DLD1 (cell line): ENCODE measurements around the gene KRT81.

Experiments
- in situ Hi-C: cut with HindIII; loops from 2 replicates; pipeline ENCODE4 v1.10.0; 2017; ENCODE audit warnings: low sequenced_read_pairs

The KRT81 gene

DNA sequence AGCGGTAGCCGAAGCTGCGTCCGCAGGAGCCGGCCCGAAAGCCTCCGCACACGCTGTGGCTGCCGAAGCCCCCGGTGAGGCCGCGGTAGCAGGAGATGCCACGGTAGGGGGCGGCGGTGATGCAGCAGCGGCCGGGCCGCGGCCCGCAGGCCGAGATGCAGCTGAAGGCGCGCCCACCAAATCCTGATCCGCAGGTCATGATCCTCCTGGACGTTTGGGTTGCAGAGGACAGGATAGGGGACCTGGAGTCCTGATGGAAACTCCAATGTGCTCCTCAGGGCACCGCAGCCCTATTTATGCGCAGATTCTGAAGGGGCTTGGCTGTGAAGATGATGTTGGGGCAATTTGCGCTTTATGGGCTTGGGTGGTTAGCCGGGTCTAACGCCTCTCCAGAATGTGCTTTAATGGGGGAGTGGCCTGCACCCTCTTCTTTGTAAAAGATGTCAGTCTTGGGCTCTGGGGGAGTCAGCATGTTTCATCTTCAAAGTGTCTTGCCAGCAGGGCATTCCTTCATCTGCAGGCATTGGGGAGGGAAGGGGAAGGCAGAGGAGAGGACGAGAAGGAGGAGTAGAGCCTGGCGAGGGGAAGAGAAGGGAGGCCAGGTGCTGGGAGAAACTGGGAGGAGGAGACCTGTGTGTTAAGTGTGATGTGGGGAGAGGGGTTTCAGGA lies at the start of gene KRT81:
Gene KRT81 (minus strand): TSS at position 268 of the 669 bp plus-strand sequence. CDS start 69 bp downstream, at position 199.
- in situ Hi-C loops, result no loop called here

GRCh38 chr12:52338241-52338960 lies 47.1 kb upstream of the KRT81 start:
- in situ Hi-C loops, result no loop called here

GRCh38 chr12:52337054-52337453 lies 45.7 kb upstream of the KRT81 start:
- in situ Hi-C loops, result no loop called here

DNA sequence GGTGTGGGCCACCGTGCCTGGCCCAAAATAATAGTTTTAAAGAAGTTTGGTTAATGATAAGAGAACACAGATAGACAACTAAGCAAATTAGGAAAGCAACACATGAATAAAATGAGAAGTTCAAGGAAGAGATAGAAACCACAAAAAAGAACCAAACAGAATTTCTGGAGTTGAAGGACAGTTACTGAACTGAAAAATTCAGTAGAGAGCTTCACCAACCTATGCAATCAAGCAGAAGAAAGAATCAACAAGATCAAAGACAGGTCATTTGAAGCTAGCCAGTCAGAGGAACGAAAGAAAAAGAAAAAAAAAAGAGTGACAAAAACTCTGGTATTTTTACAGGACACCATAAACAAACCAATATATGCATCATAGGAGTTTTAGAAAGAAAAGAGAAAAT lies 45.3 kb upstream of the KRT81 start:
- in situ Hi-C loops, result no loop called here

- in situ Hi-C loops, result no loop called here
Measured at GRCh38 chr12:52335598-52336262, 44.4 kb upstream of the KRT81 start.

GRCh38 chr12:52334185-52334584 lies 42.9 kb upstream of the KRT81 start:
- in situ Hi-C loops, result no loop called here

- in situ Hi-C loops, result no loop called here
Measured at GRCh38 chr12:52333321-52333720, 42.0 kb upstream of the KRT81 start.

DNA sequence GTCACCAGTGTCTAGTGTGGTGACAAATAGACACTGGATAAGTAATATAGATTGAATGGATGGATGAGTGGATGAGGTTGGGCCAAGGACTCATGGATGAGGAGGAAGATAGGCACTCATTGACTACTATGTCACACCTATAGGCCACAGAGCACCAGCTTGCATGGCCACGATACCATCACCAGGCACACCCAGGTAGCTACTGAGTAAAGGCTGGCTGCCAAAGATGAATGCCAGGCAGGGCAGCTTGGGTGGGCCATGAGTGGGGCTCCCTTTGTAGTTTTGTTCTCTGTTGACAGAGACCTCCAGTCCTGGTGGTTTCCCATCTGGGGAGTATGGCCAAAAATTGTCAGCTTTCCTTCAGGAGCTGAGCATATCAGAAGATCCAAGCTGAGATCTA lies 41.0 kb upstream of the KRT81 start:
- in situ Hi-C loops, result no loop called here

DNA sequence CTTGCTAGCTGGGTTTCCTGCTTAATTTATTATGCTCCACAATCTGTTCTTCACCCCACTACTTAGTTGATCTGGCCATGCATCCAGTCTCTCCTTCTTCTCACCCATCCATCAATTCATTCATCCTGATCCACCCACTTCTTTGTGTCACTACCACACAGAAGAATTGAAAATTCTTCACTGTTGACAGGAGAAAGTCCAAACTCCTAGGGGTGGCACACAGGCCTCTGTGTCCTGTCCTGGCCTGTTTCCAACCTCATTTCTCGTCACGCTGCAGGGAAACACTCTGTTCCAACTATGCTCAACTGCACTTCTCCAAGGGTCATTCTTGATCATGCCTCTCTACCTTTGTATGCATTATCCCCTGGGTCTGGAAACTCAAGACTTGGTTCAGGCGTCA lies 40.5 kb upstream of the KRT81 start:
- in situ Hi-C loops, result no loop called here

- in situ Hi-C loops, result no loop called here
Measured at GRCh38 chr12:52331039-52331438, 39.7 kb upstream of the KRT81 start.

DNA sequence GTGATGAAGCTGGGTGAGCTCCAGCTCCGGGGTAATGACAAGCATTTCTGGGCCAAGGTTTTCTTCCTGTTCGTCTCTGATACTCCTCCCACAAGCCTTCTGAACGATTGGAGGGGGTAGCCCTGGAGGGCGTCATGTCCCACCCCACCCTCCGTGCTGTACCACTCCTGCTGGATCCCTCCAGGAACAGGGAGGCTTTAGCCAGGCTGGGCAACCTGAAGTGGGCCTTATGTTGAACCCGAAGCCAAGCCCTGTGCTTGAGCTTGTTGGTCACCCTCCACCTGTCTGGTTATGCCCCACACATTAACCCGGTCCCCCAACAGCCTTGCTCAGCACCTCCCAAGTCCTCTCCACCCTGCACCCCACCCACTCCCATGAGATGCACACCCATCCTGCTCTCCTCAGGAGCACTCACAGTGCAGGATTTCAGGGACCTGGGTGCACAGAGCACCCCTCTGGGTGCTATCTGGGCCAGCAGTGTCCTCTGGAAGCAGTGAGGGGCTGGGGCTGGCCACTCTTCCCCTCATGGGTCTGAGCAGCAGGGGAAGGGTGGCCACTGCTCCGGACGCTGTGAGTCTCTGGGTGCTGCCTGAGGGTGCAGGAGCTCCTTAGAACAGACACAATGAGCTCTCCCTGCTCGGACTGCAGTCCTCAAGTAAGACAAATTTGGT lies 36.6 kb upstream of the KRT81 start:
- in situ Hi-C loops, result no loop called here

- in situ Hi-C loops, result no loop called here
Measured at GRCh38 chr12:52327052-52327829, 35.9 kb upstream of the KRT81 start.

- in situ Hi-C loops, result no loop called here
Measured at GRCh38 chr12:52324153-52324444, 32.8 kb upstream of the KRT81 start.

DNA sequence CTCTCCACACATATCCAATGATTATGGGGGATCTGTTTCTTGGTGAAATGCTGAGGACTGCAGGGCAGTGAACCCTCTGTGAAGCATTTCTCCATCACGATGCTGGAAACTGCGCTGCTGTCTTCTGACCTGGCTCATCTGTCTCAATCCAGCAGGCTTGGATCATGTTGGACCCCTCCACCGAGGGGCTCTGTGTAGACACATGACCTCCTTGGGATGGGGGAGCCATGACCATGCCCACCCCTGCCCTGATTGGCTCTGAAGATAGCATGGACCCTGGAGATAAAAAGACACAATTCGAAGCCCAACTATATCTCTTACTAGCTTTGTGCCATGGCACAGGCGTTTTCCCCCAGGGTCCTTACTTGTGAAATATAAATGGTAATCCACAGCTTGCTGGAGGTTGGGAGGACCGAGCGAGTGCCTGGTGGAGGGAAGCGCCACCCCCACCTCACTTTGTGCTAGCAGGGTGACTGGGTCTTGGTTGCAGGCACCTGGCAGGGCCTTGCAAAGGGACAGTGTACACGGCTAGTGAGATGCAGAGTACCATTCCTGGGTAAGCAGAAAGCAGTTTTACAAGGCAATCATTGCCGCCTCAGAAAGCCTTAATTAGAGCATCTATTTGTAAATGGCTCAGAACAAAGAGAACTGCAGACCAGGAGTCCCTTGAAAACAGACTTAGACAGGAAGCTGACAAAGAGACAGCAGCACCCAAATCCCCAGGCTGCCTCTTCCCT lies 32.2 kb upstream of the KRT81 start:
- in situ Hi-C loops, result no loop called here

- in situ Hi-C loops, result no loop called here
Measured at GRCh38 chr12:52323001-52323400, 31.7 kb upstream of the KRT81 start.

DNA sequence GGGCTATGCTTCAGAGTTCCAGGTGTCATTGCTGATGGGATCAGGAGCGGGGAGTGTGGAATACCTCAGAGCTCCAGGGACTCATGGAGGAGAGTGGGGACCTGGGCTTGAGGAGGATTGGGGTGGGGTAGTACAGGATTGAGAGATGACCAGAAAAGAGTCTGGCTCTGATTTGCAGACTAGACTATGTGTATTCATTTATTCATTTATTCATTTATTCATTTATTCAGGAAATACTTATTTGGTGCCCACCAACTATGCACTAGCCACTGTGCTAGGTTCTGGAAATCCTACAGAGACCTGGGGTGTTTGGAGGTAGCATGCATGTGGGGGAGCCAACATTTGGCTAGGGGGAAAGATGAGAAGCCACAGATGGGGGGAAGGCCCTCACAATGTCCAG lies 30.7 kb upstream of the KRT81 start:
- in situ Hi-C loops, result no loop called here

- in situ Hi-C loops, result no loop called here
Measured at GRCh38 chr12:52321418-52321817, 30.1 kb upstream of the KRT81 start.

DNA sequence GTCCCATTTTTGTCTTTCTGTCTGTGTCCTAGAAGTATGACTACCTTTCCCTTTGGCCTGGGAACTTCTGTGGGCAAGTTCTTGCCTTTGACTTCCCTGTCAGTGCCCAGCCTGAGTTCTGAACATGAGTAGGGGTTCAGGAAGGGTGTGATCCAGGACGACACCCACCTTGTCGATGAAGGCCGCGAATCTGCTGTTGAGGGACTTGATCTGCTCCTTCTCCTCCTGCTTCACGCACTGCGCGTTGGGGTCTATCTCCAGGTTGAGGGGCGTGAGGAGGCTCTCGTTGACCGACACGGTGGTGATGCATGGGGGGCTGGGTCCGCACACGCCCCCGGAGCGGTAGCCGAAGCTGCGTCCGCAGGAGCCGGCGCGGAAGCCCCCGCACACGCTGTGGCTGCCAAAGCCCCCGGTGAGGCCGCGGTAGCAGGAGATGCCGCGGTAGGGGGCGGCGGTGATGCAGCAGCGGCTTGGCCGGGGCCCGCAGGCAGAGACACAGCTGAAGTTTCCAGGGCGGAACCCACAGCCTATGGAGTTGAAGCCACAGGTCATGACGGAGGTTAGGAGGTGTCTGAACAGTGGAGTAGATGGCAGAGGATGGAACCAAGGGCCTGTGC lies 29.6 kb upstream of the KRT81 start, which contains the start of gene KRT83:
Gene KRT83 (minus strand): TSS at position 615 of the 617 bp plus-strand sequence. CDS start 63 bp downstream, at position 552.
- in situ Hi-C loops, result no loop called here

GRCh38 chr12:52319097-52319496 lies 27.8 kb upstream of the KRT81 start:
- in situ Hi-C loops, result no loop called here
